COLO668 (cell line): Measurements from ENCODE around the gene LYST.
"Not testable (repeated sequence)": the region's sequence is repeated elsewhere in the genome, so short reads cannot be mapped to it uniquely, and the experiment has no call there.

Source experiments
- DNase-seq: peaks from one replicate; lab custom pipeline; 2025; ENCODE audit not compliant: unreplicated experiment; lab: John Stamatoyannopoulos, UW

LYST gene

GRCh38 chr1:235823684-235824083 lies 43.0 kb downstream of the LYST start:
- no peak for DNase-seq

- DNase-seq: no peak
These were observed 44.0 kb downstream of the LYST start for GRCh38 chr1:235822685-235823084.

GRCh38 chr1:235821361-235821981 lies 45.2 kb downstream of the LYST start:
- DNase-seq: no peak

GRCh38 chr1:235820061-235820460 lies 46.6 kb downstream of the LYST start:
- DNase-seq: no peak

GRCh38 chr1:235818632-235819136 lies 48.0 kb downstream of the LYST start:
- DNase-seq: no peak

- peak; percentile 38 for DNase-seq
These were observed 49.5 kb downstream of the LYST start for GRCh38 chr1:235817101-235817728.

GRCh38 chr1:235809688-235810397 lies 56.9 kb downstream of the LYST start:
- no peak for DNase-seq

GRCh38 chr1:235808223-235808622 lies 58.5 kb downstream of the LYST start:
- DNase-seq: no peak

- DNase-seq: no peak
These were observed 60.6 kb downstream of the LYST start for GRCh38 chr1:235806123-235806522.

- DNase-seq: no peak
These were observed 63.9 kb downstream of the LYST start for GRCh38 chr1:235802573-235803346.

GRCh38 chr1:235799264-235799663 lies 67.4 kb downstream of the LYST start:
- DNase-seq: no peak

- DNase-seq: no peak
These were observed 75.1 kb downstream of the LYST start for GRCh38 chr1:235791532-235792060.

GRCh38 chr1:235790123-235790522 lies 76.6 kb downstream of the LYST start:
- no peak for DNase-seq

GRCh38 chr1:235786227-235786898 lies 80.3 kb downstream of the LYST start:
- DNase-seq: not testable (repeated sequence)

- no peak for DNase-seq
These were observed 81.8 kb downstream of the LYST start for GRCh38 chr1:235784950-235785349.

- no peak for DNase-seq
These were observed 83.4 kb downstream of the LYST start for GRCh38 chr1:235783148-235783776.

GRCh38 chr1:235782601-235783000 lies 84.1 kb downstream of the LYST start:
- DNase-seq: no peak

GRCh38 chr1:235781807-235782206 lies 84.9 kb downstream of the LYST start:
- no peak for DNase-seq

GRCh38 chr1:235779770-235780169 lies 86.9 kb downstream of the LYST start:
- no peak for DNase-seq

- DNase-seq: no peak
These were observed 90.3 kb downstream of the LYST start for GRCh38 chr1:235776396-235776795.
